AG09309 (cell line): ENCODE measurements around the gene LMX1A.

ENCODE experiments used
- DNase-seq: peaks from one replicate; pipeline ENCODE4 v3.0.0-alpha.2; 2010; ENCODE audit warnings: low read depth
- H3K4me3 ChIP-seq: 2 replicates; pipeline ENCODE4 v1.5.1; 2011; ENCODE audit warnings: mild to moderate bottlenecking, low read depth, low read length, moderate library complexity; ENCODE audit not compliant: control insufficient read depth
- CTCF ChIP-seq: IDR thresholded peaks from 2 replicates; pipeline ENCODE4 v1.5.1; 2011; ENCODE audit warnings: mild to moderate bottlenecking, low read depth, low read length, inconsistent platforms; ENCODE audit not compliant: insufficient read depth, control insufficient read depth; ENCODE audit errors: missing control alignments

The LMX1A gene

GRCh38 chr1:165367375-165367993 lies 11.0 kb upstream of the LMX1A start:
- peak; percentile 95 for TF ChIP-seq CTCF
- H3K4me3 ChIP-seq, result no peak overlapping the region
- DNase-seq, result peak; percentile 48

GRCh38 chr1:165365341-165365740 lies 8.8 kb upstream of the LMX1A start:
- no peak overlapping the region for H3K4me3 ChIP-seq
- no peak for TF ChIP-seq CTCF
- no peak for DNase-seq

GRCh38 chr1:165364568-165365133 lies 8.1 kb upstream of the LMX1A start:
- no peak for DNase-seq
- H3K4me3 ChIP-seq, result no peak overlapping the region
- no peak for TF ChIP-seq CTCF

GRCh38 chr1:165356876-165357275 lies 361 bp upstream of the LMX1A start:
- no peak for TF ChIP-seq CTCF
- DNase-seq, result no peak
- no peak overlapping the region for H3K4me3 ChIP-seq

- no peak for TF ChIP-seq CTCF
- DNase-seq, result no peak
- H3K4me3 ChIP-seq, result no peak overlapping the region
Measured at GRCh38 chr1:165355139-165355976, 1.2 kb downstream of the LMX1A start.

- no peak for TF ChIP-seq CTCF
- H3K4me3 ChIP-seq, result no peak overlapping the region
Measured at GRCh38 chr1:165354739-165355138, 1.8 kb downstream of the LMX1A start.

More at GRCh38 chr1:165354739-165355138, 1.8 kb downstream of the LMX1A start:
- no peak for DNase-seq
